Central memory CD8-positive, alpha-beta T cell (primary cell): ENCODE data around the gene FCHSD2.
A peak's percentile ranks its signal among the peaks of the same experiment; 100 is the strongest.

Source experiments
- ATAC-seq: fragments of 150-1000 bp; cut with Tn5 transposase; replicated peaks from 2 replicates; pipeline ENCODE4 v1.10.0; 2022; ENCODE audit warnings: mild to moderate bottlenecking, moderate FRiP score, moderate number of reproducible peaks; ENCODE audit not compliant: poor library complexity, severe bottlenecking; ENCODE audit errors: extremely low read depth
- DNase-seq, 2 donors: peaks; one replicate each; pipeline ENCODE4 v3.0.0; 2021; ENCODE audit warnings: low spot score in 2 of 2
- H3K27ac Mint-ChIP-seq: one replicate; pipeline ENCODE4 v1.8.0; 2022; ENCODE audit warnings: low read depth, mild to moderate bottlenecking, moderate library complexity, mixed read lengths
- H3K27me3 Mint-ChIP-seq: one replicate; pipeline ENCODE4 v1.8.0; 2022; ENCODE audit warnings: mixed read lengths
- H3K36me3 Mint-ChIP-seq: one replicate; pipeline ENCODE4 v1.8.0; 2022; ENCODE audit warnings: mild to moderate bottlenecking, moderate library complexity, mixed read lengths; ENCODE audit not compliant: insufficient read depth
- H3K4me1 Mint-ChIP-seq: one replicate; pipeline ENCODE4 v1.8.0; 2022; ENCODE audit warnings: mixed read lengths
- H3K4me3 Mint-ChIP-seq: one replicate; pipeline ENCODE4 v1.8.0; 2022; ENCODE audit warnings: mild to moderate bottlenecking, moderate library complexity, mixed read lengths
- H3K9me3 Mint-ChIP-seq: one replicate; pipeline ENCODE4 v1.8.0; 2022; ENCODE audit warnings: mixed read lengths

The FCHSD2 gene

GRCh38 chr11:72971192-72971967 lies 170.7 kb downstream of the FCHSD2 start:
- Mint-ChIP-seq H3K4me1 (peaks cover 43% of the 10 kb centered on the region), H3K27me3 (no peaks in the 10 kb centered on the region), H3K9me3 (no peaks in the 10 kb centered on the region), H3K4me3 (no peak overlapping the region), H3K36me3 (peaks cover 2% of the 10 kb centered on the region), H3K27ac (no peak overlapping the region)
- DNase-seq (no peak), ATAC-seq (no peak)

- Mint-ChIP-seq H3K27ac (peak overlapping the region; percentile 64), H3K27me3 (no peaks in the 10 kb centered on the region), H3K4me1 (peaks cover 39% of the 10 kb centered on the region), H3K9me3 (no peaks in the 10 kb centered on the region), H3K36me3 (peaks cover 8% of the 10 kb centered on the region), H3K4me3 (peak overlapping the region; percentile 14)
- DNase-seq (no peak), ATAC-seq (no peak)
These were observed 171.5 kb downstream of the FCHSD2 start for GRCh38 chr11:72970557-72971118.

- DNase-seq (no peak), ATAC-seq (peak; percentile 87)
- peaks cover 8% of the 10 kb centered on the region for H3K36me3 Mint-ChIP-seq
- peaks cover 38% of the 10 kb centered on the region for H3K4me1 Mint-ChIP-seq
- H3K4me3 Mint-ChIP-seq: peak overlapping the region; percentile 1
- H3K9me3 Mint-ChIP-seq: no peaks in the 10 kb centered on the region
- H3K27ac Mint-ChIP-seq: peak overlapping the region; percentile 64
- no peaks in the 10 kb centered on the region for H3K27me3 Mint-ChIP-seq
These were observed 172.2 kb downstream of the FCHSD2 start for GRCh38 chr11:72969894-72970335.

GRCh38 chr11:72968390-72968789 lies 173.7 kb downstream of the FCHSD2 start:
- no peak for DNase-seq
- H3K9me3 Mint-ChIP-seq: no peaks in the 10 kb centered on the region
- ATAC-seq: no peak
- H3K4me1 Mint-ChIP-seq: peaks cover 30% of the 10 kb centered on the region
- H3K4me3 Mint-ChIP-seq: no peak overlapping the region
- H3K36me3 Mint-ChIP-seq: peaks cover 10% of the 10 kb centered on the region
- no peak overlapping the region for H3K27ac Mint-ChIP-seq
- no peaks in the 10 kb centered on the region for H3K27me3 Mint-ChIP-seq

GRCh38 chr11:72965672-72966071 lies 176.4 kb downstream of the FCHSD2 start:
- H3K36me3 Mint-ChIP-seq: peaks cover 13% of the 10 kb centered on the region
- no peaks in the 10 kb centered on the region for H3K27me3 Mint-ChIP-seq
- DNase-seq (no peak), ATAC-seq (no peak)
- peaks cover 18% of the 10 kb centered on the region for H3K4me1 Mint-ChIP-seq
- no peak overlapping the region for H3K27ac Mint-ChIP-seq
- H3K4me3 Mint-ChIP-seq: no peak overlapping the region
- no peaks in the 10 kb centered on the region for H3K9me3 Mint-ChIP-seq

GRCh38 chr11:72962717-72963116 lies 179.4 kb downstream of the FCHSD2 start:
- H3K4me3 Mint-ChIP-seq: no peak overlapping the region
- H3K27me3 Mint-ChIP-seq: no peaks in the 10 kb centered on the region
- ATAC-seq (no peak), DNase-seq (no peak)
- H3K9me3 Mint-ChIP-seq: no peaks in the 10 kb centered on the region
- no peaks in the 10 kb centered on the region for H3K4me1 Mint-ChIP-seq
- H3K27ac Mint-ChIP-seq: no peak overlapping the region
- H3K36me3 Mint-ChIP-seq: peaks cover 18% of the 10 kb centered on the region

GRCh38 chr11:72962084-72962483 lies 180.0 kb downstream of the FCHSD2 start:
- H3K27ac Mint-ChIP-seq: no peak overlapping the region
- no peaks in the 10 kb centered on the region for H3K9me3 Mint-ChIP-seq
- peaks cover 19% of the 10 kb centered on the region for H3K36me3 Mint-ChIP-seq
- no peaks in the 10 kb centered on the region for H3K4me1 Mint-ChIP-seq
- no peak for ATAC-seq
- H3K4me3 Mint-ChIP-seq: no peak overlapping the region
- no peak for DNase-seq
- H3K27me3 Mint-ChIP-seq: no peaks in the 10 kb centered on the region

- H3K4me3 Mint-ChIP-seq: no peak overlapping the region
- H3K4me1 Mint-ChIP-seq: peaks cover 6% of the 10 kb centered on the region
- ATAC-seq: no peak
- peaks cover 12% of the 10 kb centered on the region for H3K36me3 Mint-ChIP-seq
- DNase-seq: no peak
- no peak overlapping the region for H3K27ac Mint-ChIP-seq
- no peaks in the 10 kb centered on the region for H3K27me3 Mint-ChIP-seq
- H3K9me3 Mint-ChIP-seq: no peaks in the 10 kb centered on the region
These were observed 182.0 kb downstream of the FCHSD2 start for GRCh38 chr11:72959998-72960731.

- Mint-ChIP-seq H3K36me3 (peaks cover 12% of the 10 kb centered on the region), H3K27ac (no peak overlapping the region), H3K9me3 (no peaks in the 10 kb centered on the region), H3K4me1 (peaks cover 8% of the 10 kb centered on the region), H3K27me3 (no peaks in the 10 kb centered on the region), H3K4me3 (no peak overlapping the region)
- no peak for ATAC-seq
- no peak for DNase-seq
These were observed 183.3 kb downstream of the FCHSD2 start for GRCh38 chr11:72958791-72959190.

- no peak overlapping the region for H3K4me3 Mint-ChIP-seq
- no peak overlapping the region for H3K27ac Mint-ChIP-seq
- no peaks in the 10 kb centered on the region for H3K9me3 Mint-ChIP-seq
- no peak for DNase-seq
- peaks cover 11% of the 10 kb centered on the region for H3K36me3 Mint-ChIP-seq
- peaks cover 12% of the 10 kb centered on the region for H3K4me1 Mint-ChIP-seq
- no peaks in the 10 kb centered on the region for H3K27me3 Mint-ChIP-seq
- no peak for ATAC-seq
These were observed 186.7 kb downstream of the FCHSD2 start for GRCh38 chr11:72955466-72955865.

- Mint-ChIP-seq H3K9me3 (no peaks in the 10 kb centered on the region), H3K27me3 (no peaks in the 10 kb centered on the region), H3K36me3 (peaks cover 11% of the 10 kb centered on the region), H3K27ac (no peak overlapping the region), H3K4me1 (peaks cover 12% of the 10 kb centered on the region), H3K4me3 (no peak overlapping the region)
- DNase-seq: no peak
- ATAC-seq: no peak
These were observed 187.3 kb downstream of the FCHSD2 start for GRCh38 chr11:72954860-72955259.

- peaks cover 12% of the 10 kb centered on the region for H3K4me1 Mint-ChIP-seq
- peaks cover 9% of the 10 kb centered on the region for H3K36me3 Mint-ChIP-seq
These were observed 188.5 kb downstream of the FCHSD2 start for GRCh38 chr11:72953637-72954036.

GRCh38 chr11:72951888-72952287 lies 190.2 kb downstream of the FCHSD2 start:
- H3K36me3 Mint-ChIP-seq: peaks cover 5% of the 10 kb centered on the region
- no peaks in the 10 kb centered on the region for H3K9me3 Mint-ChIP-seq
- no peak for ATAC-seq
- peaks cover 12% of the 10 kb centered on the region for H3K4me1 Mint-ChIP-seq
- no peak overlapping the region for H3K27ac Mint-ChIP-seq
- H3K27me3 Mint-ChIP-seq: no peaks in the 10 kb centered on the region
- H3K4me3 Mint-ChIP-seq: no peak overlapping the region
- no peak for DNase-seq

More at GRCh38 chr11:72953637-72954036, 188.5 kb downstream of the FCHSD2 start:
- Mint-ChIP-seq H3K27ac (peak overlapping the region; percentile 42), H3K9me3 (no peaks in the 10 kb centered on the region), H3K27me3 (no peaks in the 10 kb centered on the region), H3K4me3 (no peak overlapping the region)
- ATAC-seq: no peak
- DNase-seq: no peak
